Measurements from ENCODE around the gene LIPF.

DNA sequence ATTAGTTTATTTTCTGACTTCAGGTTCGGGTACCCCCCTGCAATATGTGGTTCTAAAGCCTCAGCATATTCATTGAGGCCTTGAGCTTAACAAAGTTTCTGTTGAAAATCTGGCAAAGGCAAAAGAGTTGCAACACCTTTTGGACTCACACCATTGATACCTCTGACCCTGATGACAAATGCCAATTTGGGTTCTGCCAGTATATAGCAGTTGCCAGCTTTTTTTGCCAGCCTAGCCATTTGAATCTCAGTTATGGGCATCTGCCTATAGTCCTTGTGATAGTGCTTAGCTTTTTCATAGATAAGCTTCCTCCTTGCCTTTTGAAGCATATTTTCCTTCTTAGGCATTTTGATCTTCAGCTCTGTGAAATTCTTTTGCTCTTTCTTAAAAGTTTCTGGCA lies 45.7 kb upstream of the LIPF start:
- TF ChIP-seq, protein P1, sequence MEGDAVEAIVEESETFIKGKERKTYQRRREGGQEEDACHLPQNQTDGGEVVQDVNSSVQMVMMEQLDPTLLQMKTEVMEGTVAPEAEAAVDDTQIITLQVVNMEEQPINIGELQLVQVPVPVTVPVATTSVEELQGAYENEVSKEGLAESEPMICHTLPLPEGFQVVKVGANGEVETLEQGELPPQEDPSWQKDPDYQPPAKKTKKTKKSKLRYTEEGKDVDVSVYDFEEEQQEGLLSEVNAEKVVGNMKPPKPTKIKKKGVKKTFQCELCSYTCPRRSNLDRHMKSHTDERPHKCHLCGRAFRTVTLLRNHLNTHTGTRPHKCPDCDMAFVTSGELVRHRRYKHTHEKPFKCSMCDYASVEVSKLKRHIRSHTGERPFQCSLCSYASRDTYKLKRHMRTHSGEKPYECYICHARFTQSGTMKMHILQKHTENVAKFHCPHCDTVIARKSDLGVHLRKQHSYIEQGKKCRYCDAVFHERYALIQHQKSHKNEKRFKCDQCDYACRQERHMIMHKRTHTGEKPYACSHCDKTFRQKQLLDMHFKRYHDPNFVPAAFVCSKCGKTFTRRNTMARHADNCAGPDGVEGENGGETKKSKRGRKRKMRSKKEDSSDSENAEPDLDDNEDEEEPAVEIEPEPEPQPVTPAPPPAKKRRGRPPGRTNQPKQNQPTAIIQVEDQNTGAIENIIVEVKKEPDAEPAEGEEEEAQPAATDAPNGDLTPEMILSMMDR (IDR thresholded peaks at IDR 0.05; ENCODE audit: low read depth, low read length): no peak
- no peak for TF ChIP-seq EZH2phosphoT487 (IDR thresholded peaks at IDR 0.05; ENCODE audit: low read depth)

Measured in OCI-LY3 (cell line).